GM06990 (cell line): ENCODE results near the gene PDZD2.

Source experiments
- DNase-seq: peaks from one replicate; pipeline ENCODE4 v3.0.0-alpha.2; 2011; ENCODE audit not compliant: insufficient read length; ENCODE audit errors: extremely low read depth
- H3K27me3 ChIP-seq: replicated peaks from 2 replicates; pipeline ENCODE4 v1.6.0; 2011; ENCODE audit warnings: low read length; ENCODE audit not compliant: control insufficient read depth, insufficient read depth
- H3K36me3 ChIP-seq: 2 replicates; pipeline ENCODE4 v1.5.1; 2011; ENCODE audit warnings: low read length; ENCODE audit not compliant: control insufficient read depth, insufficient read depth
- H3K4me3 ChIP-seq: replicated peaks from 2 replicates; pipeline ENCODE4 v1.5.1; 2011; ENCODE audit warnings: low read depth, mild to moderate bottlenecking, control low read depth, low read length
- TF ChIP-seq, protein P1 (sequence below): IDR thresholded peaks from 2 replicates; pipeline ENCODE4 v1.5.1; 2011; ENCODE audit warnings: low read length, control low read depth, mild to moderate bottlenecking, inconsistent platforms; ENCODE audit not compliant: insufficient read depth, poor library complexity, severe bottlenecking

The PDZD2 gene

DNA sequence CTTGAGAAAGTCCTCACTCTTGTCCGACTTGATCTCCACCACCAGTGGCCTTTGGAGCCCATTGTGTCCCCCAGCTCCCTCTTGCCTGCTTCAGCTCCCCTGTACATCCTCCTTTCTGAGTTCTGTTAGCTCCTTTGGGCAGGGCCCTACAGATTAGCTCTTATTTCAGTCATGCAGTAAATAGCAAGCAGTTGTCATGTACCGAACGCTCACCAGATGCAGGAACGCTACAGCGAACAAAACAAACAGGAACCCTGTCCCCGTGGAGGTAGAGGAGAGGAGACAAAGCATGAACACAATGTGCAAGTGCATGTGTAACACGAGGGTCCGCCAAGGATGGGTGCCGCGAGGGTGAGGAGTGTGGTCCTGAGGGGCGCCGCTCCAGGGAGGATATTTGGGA is 111.3 kb downstream of the PDZD2 start:
- no peak for DNase-seq
- Histone ChIP-seq H3K4me3 (no peak overlapping the region), H3K27me3 (no peaks in the 10 kb centered on the region; the same call in none of the 2 replicates), H3K36me3 (no peaks in the 10 kb centered on the region)
- TF ChIP-seq, protein P1, sequence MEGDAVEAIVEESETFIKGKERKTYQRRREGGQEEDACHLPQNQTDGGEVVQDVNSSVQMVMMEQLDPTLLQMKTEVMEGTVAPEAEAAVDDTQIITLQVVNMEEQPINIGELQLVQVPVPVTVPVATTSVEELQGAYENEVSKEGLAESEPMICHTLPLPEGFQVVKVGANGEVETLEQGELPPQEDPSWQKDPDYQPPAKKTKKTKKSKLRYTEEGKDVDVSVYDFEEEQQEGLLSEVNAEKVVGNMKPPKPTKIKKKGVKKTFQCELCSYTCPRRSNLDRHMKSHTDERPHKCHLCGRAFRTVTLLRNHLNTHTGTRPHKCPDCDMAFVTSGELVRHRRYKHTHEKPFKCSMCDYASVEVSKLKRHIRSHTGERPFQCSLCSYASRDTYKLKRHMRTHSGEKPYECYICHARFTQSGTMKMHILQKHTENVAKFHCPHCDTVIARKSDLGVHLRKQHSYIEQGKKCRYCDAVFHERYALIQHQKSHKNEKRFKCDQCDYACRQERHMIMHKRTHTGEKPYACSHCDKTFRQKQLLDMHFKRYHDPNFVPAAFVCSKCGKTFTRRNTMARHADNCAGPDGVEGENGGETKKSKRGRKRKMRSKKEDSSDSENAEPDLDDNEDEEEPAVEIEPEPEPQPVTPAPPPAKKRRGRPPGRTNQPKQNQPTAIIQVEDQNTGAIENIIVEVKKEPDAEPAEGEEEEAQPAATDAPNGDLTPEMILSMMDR, result no peak

DNA sequence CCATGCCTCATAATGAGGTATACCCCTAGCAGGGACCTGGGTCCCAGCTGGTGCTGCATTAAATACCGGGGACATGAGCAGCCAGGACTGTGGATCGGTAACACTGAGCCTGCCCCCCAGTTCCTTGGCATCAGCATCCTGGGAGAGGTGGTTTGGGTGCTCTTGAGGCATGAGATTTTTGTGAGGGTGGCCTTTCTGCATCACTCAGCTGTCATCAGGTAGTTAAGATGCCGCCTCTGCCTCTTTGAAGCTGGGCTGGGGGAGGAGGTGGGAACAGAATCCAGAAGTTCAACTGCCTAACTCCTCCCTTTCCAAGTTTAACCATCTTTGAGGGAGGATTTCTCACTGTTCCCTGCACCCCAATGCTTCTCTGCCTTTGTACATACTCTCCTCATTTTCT is 112.7 kb downstream of the PDZD2 start:
- Histone ChIP-seq H3K4me3 (no peak overlapping the region), H3K27me3 (no peaks in the 10 kb centered on the region; the same call in none of the 2 replicates), H3K36me3 (no peaks in the 10 kb centered on the region)
- TF ChIP-seq, protein P1, result no peak
- DNase-seq, result no peak

DNA sequence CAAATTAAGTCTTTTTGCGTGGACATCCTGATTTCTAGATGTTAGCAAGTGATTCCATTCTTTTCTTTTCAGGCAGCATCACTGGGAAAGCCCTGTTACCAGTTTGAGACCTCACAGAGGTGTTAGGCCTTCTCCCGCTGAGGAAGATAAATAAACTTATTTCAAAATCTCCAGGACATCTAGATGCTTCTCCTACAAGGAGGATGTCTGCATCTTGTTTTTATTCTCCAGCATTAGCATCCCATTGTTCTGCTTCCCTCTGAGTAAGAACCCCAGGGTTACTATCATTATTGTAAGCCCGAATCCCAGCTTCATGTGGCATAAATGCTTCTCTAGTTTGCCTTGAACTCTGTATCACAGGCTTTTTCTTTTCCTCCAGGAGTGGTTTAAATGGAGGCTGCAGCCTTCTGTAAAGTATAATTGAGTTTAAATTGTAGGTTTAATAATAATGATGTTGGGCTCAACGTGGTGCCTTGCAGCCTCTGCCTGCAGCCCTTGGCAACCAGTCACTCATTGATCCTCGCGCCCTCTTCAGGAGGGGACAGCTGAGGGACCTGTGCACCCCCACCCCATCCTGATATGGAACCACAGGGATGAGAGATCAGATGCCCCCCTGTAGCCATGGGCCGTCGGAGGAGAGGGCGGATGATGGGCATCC is 114.9 kb downstream of the PDZD2 start:
- no peak for DNase-seq
- TF ChIP-seq, protein P1, result no peak
- no peaks in the 10 kb centered on the region for H3K36me3 ChIP-seq
- H3K4me3 ChIP-seq, result no peak overlapping the region
- H3K27me3 ChIP-seq, result no peaks in the 10 kb centered on the region; the same call in 1 of the 2 replicates

DNA sequence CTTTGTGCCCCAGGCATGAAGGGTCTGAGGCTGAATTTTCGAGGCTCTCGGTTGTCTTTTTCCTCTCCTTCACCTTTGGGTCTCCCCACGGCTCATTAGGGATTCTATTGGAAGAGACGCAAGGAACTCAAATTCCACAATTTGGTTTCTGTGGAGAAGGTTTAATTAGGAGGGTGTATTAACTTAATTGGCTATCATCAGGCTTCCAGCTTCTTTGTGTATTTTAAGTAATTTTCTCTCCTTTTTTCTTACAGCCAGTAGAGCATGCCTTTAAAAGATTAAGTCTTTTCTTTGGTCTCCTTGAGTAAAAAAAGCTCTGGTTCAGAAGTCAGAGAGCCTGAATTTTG is 115.4 kb downstream of the PDZD2 start:
- Histone ChIP-seq H3K4me3 (no peak overlapping the region), H3K36me3 (no peaks in the 10 kb centered on the region), H3K27me3 (no peaks in the 10 kb centered on the region; the same call in 1 of the 2 replicates)
- DNase-seq, result no peak
- TF ChIP-seq, protein P1, result no peak

DNA sequence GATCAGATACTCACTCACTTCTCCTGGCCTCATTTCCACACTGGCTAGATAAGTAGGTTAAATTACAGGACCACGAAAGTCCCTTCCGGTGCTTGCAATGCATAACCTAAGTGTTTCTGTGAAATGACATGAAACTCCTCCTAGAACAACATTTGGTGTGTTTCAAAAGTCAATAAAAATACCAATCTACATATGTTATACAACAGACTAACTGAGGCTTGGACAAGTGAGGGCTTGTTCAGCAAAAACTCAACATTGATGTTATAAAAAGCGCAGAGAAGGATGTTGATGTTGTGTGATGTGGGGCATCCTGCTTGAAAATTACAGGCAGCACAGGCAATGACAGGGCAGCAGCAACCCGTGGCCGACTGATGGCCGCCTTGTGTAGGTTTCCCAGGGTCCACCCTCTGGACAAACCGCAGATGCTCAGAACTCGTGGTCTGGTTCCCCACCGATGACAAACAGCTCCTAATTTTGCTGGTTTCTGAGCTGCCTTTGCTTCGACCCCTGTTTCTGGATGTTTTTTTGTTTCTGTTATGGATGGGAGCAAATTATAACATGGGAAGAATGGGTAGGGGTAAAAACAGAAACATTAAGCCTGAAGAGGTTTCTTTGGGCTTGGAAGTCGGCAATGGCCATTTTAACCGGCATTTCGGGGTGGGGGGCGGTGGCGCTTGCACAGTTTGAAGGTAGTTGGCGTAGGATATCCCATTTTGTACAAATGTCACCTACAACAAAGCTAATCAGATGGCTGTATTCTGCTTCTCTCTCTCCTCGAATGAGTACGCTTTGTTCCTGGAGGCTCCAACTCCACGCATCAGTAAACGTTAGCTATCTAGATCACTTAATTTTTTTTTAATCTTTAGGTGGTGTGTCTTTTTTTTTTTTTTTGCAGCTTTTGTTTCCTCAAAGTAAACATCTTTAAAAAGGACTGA is 116.1 kb downstream of the PDZD2 start:
- H3K36me3 ChIP-seq, result no peaks in the 10 kb centered on the region
- no peak overlapping the region for H3K4me3 ChIP-seq
- TF ChIP-seq, protein P1, result no peak
- no peak for DNase-seq
- H3K27me3 ChIP-seq, result no peaks in the 10 kb centered on the region; the same call in 1 of the 2 replicates
